ENCODE measurements around the gene DAAM2.

GRCh38 chr6:39808964-39809363 is 16.8 kb downstream of the DAAM2 start:
- TF ChIP-seq CTCF (optimal IDR thresholded peaks at IDR 0.05 in 1 of 3, IDR thresholded peaks at IDR 0.05 in 1 of 3, conservative IDR thresholded peaks at IDR 0.05 in 1 of 3; ENCODE audit: extremely low read depth in 1 of 3, insufficient read depth in 2 of 3, low read length in 3 of 3) (no peak), EZH2 (IDR thresholded peaks at IDR 0.05; ENCODE audit: low read length) (no peak)
